Right hindlimb (tissue), 1 donor: ENCODE measurements around the gene CRYBB1.

Source experiments
- DNase-seq: peaks from one replicate; pipeline ENCODE4 v3.0.0-alpha.2; 2018

CRYBB1 gene

GRCh38 chr22:26574001-26574723, 43.7 kb downstream of the CRYBB1 start:
- DNase-seq, result no peak

GRCh38 chr22:26573026-26573662, 44.7 kb downstream of the CRYBB1 start:
- DNase-seq, result no peak

- no peak for DNase-seq
These were observed 46.8 kb downstream of the CRYBB1 start for GRCh38 chr22:26570864-26571525.

GRCh38 chr22:26570115-26570514, 47.7 kb downstream of the CRYBB1 start:
- DNase-seq, result no peak

GRCh38 chr22:26568207-26568706, 49.6 kb downstream of the CRYBB1 start:
- DNase-seq, result no peak

GRCh38 chr22:26567610-26568009, 50.2 kb downstream of the CRYBB1 start:
- DNase-seq, result no peak

GRCh38 chr22:26566994-26567393, 50.8 kb downstream of the CRYBB1 start:
- no peak for DNase-seq

GRCh38 chr22:26565889-26566288, 51.9 kb downstream of the CRYBB1 start:
- DNase-seq, result no peak

- DNase-seq, result no peak
These were observed 52.6 kb downstream of the CRYBB1 start for GRCh38 chr22:26565181-26565580.

GRCh38 chr22:26564672-26565071, 53.2 kb downstream of the CRYBB1 start:
- no peak for DNase-seq

- no peak for DNase-seq
These were observed 53.6 kb downstream of the CRYBB1 start for GRCh38 chr22:26564181-26564580.

GRCh38 chr22:26563022-26563421, 54.8 kb downstream of the CRYBB1 start:
- DNase-seq, result no peak

GRCh38 chr22:26561756-26562417, 55.9 kb downstream of the CRYBB1 start:
- no peak for DNase-seq

GRCh38 chr22:26559961-26560575, 57.8 kb downstream of the CRYBB1 start:
- no peak for DNase-seq

- DNase-seq, result no peak
These were observed 59.5 kb downstream of the CRYBB1 start for GRCh38 chr22:26558248-26558895.

- DNase-seq, result no peak
These were observed 60.9 kb downstream of the CRYBB1 start for GRCh38 chr22:26556904-26557303.

- DNase-seq, result no peak
These were observed 62.3 kb downstream of the CRYBB1 start for GRCh38 chr22:26555478-26555877.

GRCh38 chr22:26554956-26555355, 62.9 kb downstream of the CRYBB1 start:
- DNase-seq, result no peak

GRCh38 chr22:26553056-26553752, 64.6 kb downstream of the CRYBB1 start:
- DNase-seq, result no peak

GRCh38 chr22:26552466-26552865, 65.4 kb downstream of the CRYBB1 start:
- no peak for DNase-seq

- DNase-seq, result no peak
These were observed 66.3 kb downstream of the CRYBB1 start for GRCh38 chr22:26551568-26551967.
